ENCODE measurements around the gene A2ML1. TPM values are rescaled to one million over a fixed set of nuclear protein-coding genes. Genes with fewer than 3 reads are reported as not detected.
A peak's percentile ranks its signal among the peaks of the same experiment; 100 is the strongest.

A2ML1 gene
- not detected in 2 replicates for total RNA-seq (2014; rRNA removed; shearing (Covaris generic))
- not detected in 2 replicates for polyA plus RNA-seq (2016; fragmentation: Nextera tagmentation; extraction: Ambion mirVana)

DNA sequence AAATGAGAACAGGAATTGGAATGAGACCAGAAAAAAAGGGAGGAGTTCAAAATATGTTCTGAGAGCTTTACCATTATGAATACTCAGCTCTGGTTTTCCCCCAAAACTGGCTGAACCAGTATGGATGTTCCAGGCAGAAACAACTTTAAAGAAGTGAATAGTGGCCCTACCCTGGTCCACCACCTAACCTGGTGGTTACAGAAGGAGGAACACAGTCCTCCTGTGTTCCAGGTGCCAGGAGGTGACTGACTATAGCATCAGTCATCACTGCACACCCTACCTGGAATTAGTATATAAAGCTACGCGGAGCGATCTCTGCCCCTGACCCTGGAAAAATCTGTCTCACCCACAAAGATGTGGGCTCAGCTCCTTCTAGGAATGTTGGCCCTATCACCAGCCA is at the start of gene A2ML1:
TSS of gene A2ML1 (plus strand) at position 324 of the 400 bp plus-strand sequence. CDS start at position 355, 31 bp downstream.
- no peak within 1 kb of the TSS for H3K4me2 ChIP-seq (ENCODE audit: unreplicated experiment)
- no peak for TF ChIP-seq EZH2phosphoT487 (IDR thresholded peaks at IDR 0.05; ENCODE audit: insufficient read depth, low read depth)
- TF ChIP-seq EZH2 (IDR thresholded peaks at IDR 0.05; ENCODE audit: insufficient read depth, poor library complexity, severe bottlenecking): no peak
- in situ Hi-C loops (cut with MboI): no loop called here
- H3K27ac ChIP-seq: no peak within 1 kb of the TSS
- DNase-seq: no peak
- no peaks in the 10 kb centered on the region for H4K20me1 ChIP-seq (ENCODE audit: insufficient read depth)
- no peak within 1 kb of the TSS for H3K9ac ChIP-seq
- no peak within 1 kb of the TSS for H2AFZ ChIP-seq
- 97 to 100% methylated on average over 3 of the region's 3 CpGs for WGBS, 2 experiments (ENCODE audit: low coverage in 1 of 2, low lambda C conversion rate in 2 of 2, missing lambda C conversion rate in 2 of 2)
- no peaks in the 10 kb centered on the region for H3K27me3 ChIP-seq (replicated peaks; ENCODE audit: insufficient read depth)
- H3K36me3 ChIP-seq (ENCODE audit: low read depth): no peaks in the 10 kb centered on the region
- H3K9me3 ChIP-seq (ENCODE audit: low read depth): peaks cover 5% of the 10 kb centered on the region
- no peaks in the 10 kb centered on the region for H3K9me2 ChIP-seq (ENCODE audit: insufficient read depth)
- H3K4me1 ChIP-seq (ENCODE audit: insufficient read depth): no peaks in the 10 kb centered on the region
- no peaks in the 10 kb centered on the region for H3F3A ChIP-seq (ENCODE audit: insufficient read depth)
- no peak within 1 kb of the TSS for H3K4me3 ChIP-seq
- H3K79me2 ChIP-seq (ENCODE audit: insufficient read depth): no peaks in the 10 kb centered on the region

DNA sequence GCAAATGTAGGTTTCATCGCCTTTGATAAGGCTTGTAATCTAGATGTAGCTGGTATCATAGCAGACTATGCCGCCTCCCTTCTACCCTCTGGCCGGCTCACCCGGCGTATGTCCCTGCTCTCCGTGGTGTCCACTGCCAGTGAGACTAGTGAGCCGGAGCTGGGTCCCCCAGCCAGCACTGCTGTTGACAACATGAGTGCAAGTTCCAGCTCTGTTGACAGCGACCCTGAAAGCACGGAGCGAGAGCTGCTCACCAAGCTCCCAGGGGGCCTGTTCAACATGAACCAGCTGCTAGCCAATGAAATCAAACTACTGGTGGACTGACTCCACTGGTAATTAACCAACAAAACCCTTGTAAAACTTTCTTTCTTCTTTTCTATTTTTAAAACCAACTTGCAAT is 49.0 kb upstream of the A2ML1 start:
- Histone ChIP-seq H3K27ac (no peak overlapping the region), H2AFZ (no peak overlapping the region), H3F3A (ENCODE audit: insufficient read depth) (no peaks in the 10 kb centered on the region), H3K4me1 (ENCODE audit: insufficient read depth) (no peaks in the 10 kb centered on the region), H3K4me3 (no peak overlapping the region), H3K79me2 (ENCODE audit: insufficient read depth) (no peaks in the 10 kb centered on the region), H3K9me2 (ENCODE audit: insufficient read depth) (no peaks in the 10 kb centered on the region), H3K27me3 (replicated peaks; ENCODE audit: insufficient read depth) (no peaks in the 10 kb centered on the region), H3K9me3 (ENCODE audit: low read depth) (no peaks in the 10 kb centered on the region), H3K4me2 (ENCODE audit: unreplicated experiment) (no peak overlapping the region), H3K36me3 (ENCODE audit: low read depth) (peaks cover 6% of the 10 kb centered on the region; the same call in 1 of the 2 replicates), H3K9ac (no peak overlapping the region), H4K20me1 (ENCODE audit: insufficient read depth) (no peaks in the 10 kb centered on the region)
- in situ Hi-C loops (cut with MboI): no loop called here
- DNase-seq: no peak
- 97 to 99% methylated on average over 10 of the region's 10 CpGs for WGBS, 2 experiments (ENCODE audit: low coverage in 1 of 2, low lambda C conversion rate in 2 of 2, missing lambda C conversion rate in 2 of 2)
- TF ChIP-seq EZH2 (IDR thresholded peaks at IDR 0.05; ENCODE audit: insufficient read depth, poor library complexity, severe bottlenecking): no peak
- TF ChIP-seq EZH2phosphoT487 (IDR thresholded peaks at IDR 0.05; ENCODE audit: insufficient read depth, low read depth): no peak

DNA sequence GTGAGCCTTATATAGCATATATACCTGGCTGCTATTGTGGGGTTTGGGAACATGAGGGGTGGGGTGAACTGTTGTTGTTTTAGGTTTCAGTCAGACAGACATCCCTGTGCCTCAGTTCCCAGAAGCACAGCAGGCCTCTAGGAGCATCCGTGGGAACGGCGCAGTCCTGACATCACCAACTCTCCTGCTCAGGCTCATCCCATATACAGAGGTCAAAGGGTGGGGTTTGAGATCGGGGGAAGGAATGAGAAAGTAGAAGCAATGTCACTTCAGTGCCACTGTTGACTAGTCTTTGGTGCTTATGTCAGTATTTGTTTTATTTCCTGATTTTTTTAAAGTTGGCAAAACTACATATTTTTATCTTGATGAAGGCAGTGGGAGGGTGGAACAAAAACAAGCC is 43.1 kb upstream of the A2ML1 start:
- Histone ChIP-seq H3K27ac (no peak overlapping the region), H3K9ac (no peak overlapping the region), H3F3A (ENCODE audit: insufficient read depth) (no peaks in the 10 kb centered on the region), H3K27me3 (replicated peaks; ENCODE audit: insufficient read depth) (no peaks in the 10 kb centered on the region), H2AFZ (no peak overlapping the region), H3K4me3 (no peak overlapping the region), H3K9me2 (ENCODE audit: insufficient read depth) (no peaks in the 10 kb centered on the region), H4K20me1 (ENCODE audit: insufficient read depth) (no peaks in the 10 kb centered on the region), H3K36me3 (ENCODE audit: low read depth) (peaks cover 9% of the 10 kb centered on the region; the same call in 1 of the 2 replicates), H3K79me2 (ENCODE audit: insufficient read depth) (no peaks in the 10 kb centered on the region), H3K4me1 (ENCODE audit: insufficient read depth) (no peaks in the 10 kb centered on the region), H3K4me2 (ENCODE audit: unreplicated experiment) (no peak overlapping the region), H3K9me3 (ENCODE audit: low read depth) (no peaks in the 10 kb centered on the region)
- no peak for DNase-seq
- 85 to 92% methylated on average over 4 of the region's 4 CpGs for WGBS, 2 experiments (ENCODE audit: low coverage in 1 of 2, low lambda C conversion rate in 2 of 2, missing lambda C conversion rate in 2 of 2)
- in situ Hi-C loops (cut with MboI): no loop called here
- TF ChIP-seq EZH2phosphoT487 (IDR thresholded peaks at IDR 0.05; ENCODE audit: insufficient read depth, low read depth): no peak
- no peak for TF ChIP-seq EZH2 (IDR thresholded peaks at IDR 0.05; ENCODE audit: insufficient read depth, poor library complexity, severe bottlenecking)

DNA sequence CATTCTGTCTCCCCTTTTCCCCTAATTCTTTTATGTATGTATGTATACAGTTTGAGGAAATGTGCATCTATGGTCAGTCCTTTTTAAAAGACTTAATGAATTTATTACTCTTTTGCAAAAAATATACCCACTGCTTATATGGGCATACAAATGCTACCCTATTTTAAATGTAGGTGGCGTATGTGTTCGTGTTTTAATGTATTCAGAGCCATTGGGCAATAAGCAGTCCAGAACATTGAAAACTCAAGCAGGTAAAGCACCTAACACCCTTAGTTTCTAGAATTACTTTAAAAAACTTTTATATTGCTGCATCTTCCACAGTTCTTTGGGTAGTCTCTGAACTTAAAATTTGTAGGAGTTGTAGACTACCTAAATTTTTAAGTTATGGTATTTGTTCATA is 42.6 kb upstream of the A2ML1 start:
- Histone ChIP-seq H4K20me1 (ENCODE audit: insufficient read depth) (no peaks in the 10 kb centered on the region), H3K9ac (no peak overlapping the region), H3K4me3 (no peak overlapping the region), H3K36me3 (ENCODE audit: low read depth) (peaks cover 9% of the 10 kb centered on the region; the same call in 1 of the 2 replicates), H3F3A (ENCODE audit: insufficient read depth) (no peaks in the 10 kb centered on the region), H2AFZ (no peak overlapping the region), H3K27me3 (replicated peaks; ENCODE audit: insufficient read depth) (no peaks in the 10 kb centered on the region), H3K9me2 (ENCODE audit: insufficient read depth) (no peaks in the 10 kb centered on the region), H3K9me3 (ENCODE audit: low read depth) (no peaks in the 10 kb centered on the region), H3K4me2 (ENCODE audit: unreplicated experiment) (no peak overlapping the region), H3K79me2 (ENCODE audit: insufficient read depth) (no peaks in the 10 kb centered on the region), H3K4me1 (ENCODE audit: insufficient read depth) (no peaks in the 10 kb centered on the region), H3K27ac (no peak overlapping the region)
- TF ChIP-seq EZH2phosphoT487 (IDR thresholded peaks at IDR 0.05; ENCODE audit: insufficient read depth, low read depth) (no peak), EZH2 (IDR thresholded peaks at IDR 0.05; ENCODE audit: insufficient read depth, poor library complexity, severe bottlenecking) (no peak)
- no peak for DNase-seq
- in situ Hi-C loops (cut with MboI): no loop called here
- 97 to 98% methylated on average over 2 of the region's 2 CpGs for WGBS, 2 experiments (ENCODE audit: low coverage in 1 of 2, low lambda C conversion rate in 2 of 2, missing lambda C conversion rate in 2 of 2)

DNA sequence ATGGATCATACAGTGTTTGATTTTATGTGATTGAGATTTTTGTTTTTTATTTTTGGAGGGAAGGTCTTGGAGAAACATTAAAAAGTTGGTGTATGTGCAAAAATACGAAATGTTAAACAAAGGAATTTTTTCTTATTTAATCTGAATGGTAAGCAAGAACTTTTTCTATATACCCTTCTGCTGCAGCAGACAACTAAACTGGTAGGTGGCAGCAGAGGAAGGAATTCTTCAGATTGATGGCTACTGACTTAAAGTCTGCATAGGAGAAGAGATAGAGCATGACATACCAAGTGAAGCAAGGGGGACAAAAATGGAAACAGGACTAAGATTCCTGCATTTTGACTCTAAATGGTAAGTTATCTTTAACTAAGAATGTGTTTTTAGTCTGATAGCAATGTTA is 42.0 kb upstream of the A2ML1 start:
- 58 to 69% methylated on average over 1 of the region's 1 CpG for WGBS, 2 experiments (ENCODE audit: low coverage in 1 of 2, low lambda C conversion rate in 2 of 2, missing lambda C conversion rate in 2 of 2)
- Histone ChIP-seq H3K9ac (no peak overlapping the region), H2AFZ (no peak overlapping the region), H3K4me1 (ENCODE audit: insufficient read depth) (no peaks in the 10 kb centered on the region), H3K36me3 (ENCODE audit: low read depth) (peaks cover 9% of the 10 kb centered on the region; the same call in 1 of the 2 replicates), H3K4me2 (ENCODE audit: unreplicated experiment) (no peak overlapping the region), H4K20me1 (ENCODE audit: insufficient read depth) (no peaks in the 10 kb centered on the region), H3K9me2 (ENCODE audit: insufficient read depth) (no peaks in the 10 kb centered on the region), H3F3A (ENCODE audit: insufficient read depth) (no peaks in the 10 kb centered on the region), H3K27me3 (replicated peaks; ENCODE audit: insufficient read depth) (no peaks in the 10 kb centered on the region), H3K4me3 (no peak overlapping the region), H3K9me3 (ENCODE audit: low read depth) (no peaks in the 10 kb centered on the region), H3K79me2 (ENCODE audit: insufficient read depth) (no peaks in the 10 kb centered on the region), H3K27ac (no peak overlapping the region)
- peak; percentile 49 for DNase-seq
- no peak for TF ChIP-seq EZH2phosphoT487 (IDR thresholded peaks at IDR 0.05; ENCODE audit: insufficient read depth, low read depth)
- in situ Hi-C loops (cut with MboI): no loop called here

All from GM23248 (cell line).